GM12873 (cell line): Measurements from ENCODE around the gene NFIA.

Experiments
- TF ChIP-seq, protein P1 (sequence below): IDR thresholded peaks from 2 replicates; pipeline ENCODE4 v1.5.1; 2012; ENCODE audit warnings: low read depth, mild to moderate bottlenecking, moderate library complexity, low read length, control low read depth; ENCODE audit not compliant: insufficient read depth; ENCODE audit errors: missing control alignments

NFIA gene

DNA sequence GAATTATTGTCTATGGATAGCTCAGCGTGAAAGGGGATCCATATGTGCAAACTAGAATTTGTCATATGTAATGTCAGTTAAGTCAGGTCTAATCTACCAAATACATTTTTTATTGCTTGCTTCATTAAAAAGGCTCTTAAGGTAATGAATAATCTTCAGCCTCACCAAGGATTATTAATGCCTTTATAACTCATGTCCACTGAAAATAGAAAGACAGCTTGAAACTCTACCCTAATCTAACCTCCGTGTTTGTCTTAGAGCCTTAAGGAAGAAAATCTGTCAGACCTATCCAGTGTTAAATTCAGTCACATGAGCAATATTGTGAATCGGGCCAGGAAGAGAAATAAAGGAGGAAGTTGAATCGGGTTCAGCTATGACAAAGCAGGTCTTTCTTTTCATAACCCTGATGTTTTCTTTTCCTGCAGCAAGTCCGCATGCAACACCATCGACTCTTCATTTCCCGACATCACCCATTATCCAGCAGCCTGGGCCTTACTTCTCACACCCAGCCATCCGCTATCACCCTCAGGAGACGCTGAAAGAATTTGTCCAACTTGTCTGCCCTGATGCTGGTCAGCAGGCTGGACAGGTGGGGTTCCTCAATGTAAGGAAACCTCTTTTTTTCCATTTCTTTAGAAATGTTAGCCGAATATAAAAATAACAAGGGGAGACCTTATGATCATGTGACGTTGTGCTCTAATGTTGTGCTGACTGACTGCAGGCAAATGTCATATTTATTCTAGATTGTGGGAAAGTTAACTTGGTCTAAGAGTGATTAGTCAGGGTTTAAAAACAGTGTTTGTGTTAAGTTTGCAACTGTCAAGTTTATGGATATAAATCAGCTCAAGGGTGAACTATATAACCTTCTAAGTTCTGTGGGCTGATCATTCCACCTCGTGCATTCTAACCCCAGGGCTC is 321.6 kb downstream of the NFIA start:
- TF ChIP-seq, protein P1, sequence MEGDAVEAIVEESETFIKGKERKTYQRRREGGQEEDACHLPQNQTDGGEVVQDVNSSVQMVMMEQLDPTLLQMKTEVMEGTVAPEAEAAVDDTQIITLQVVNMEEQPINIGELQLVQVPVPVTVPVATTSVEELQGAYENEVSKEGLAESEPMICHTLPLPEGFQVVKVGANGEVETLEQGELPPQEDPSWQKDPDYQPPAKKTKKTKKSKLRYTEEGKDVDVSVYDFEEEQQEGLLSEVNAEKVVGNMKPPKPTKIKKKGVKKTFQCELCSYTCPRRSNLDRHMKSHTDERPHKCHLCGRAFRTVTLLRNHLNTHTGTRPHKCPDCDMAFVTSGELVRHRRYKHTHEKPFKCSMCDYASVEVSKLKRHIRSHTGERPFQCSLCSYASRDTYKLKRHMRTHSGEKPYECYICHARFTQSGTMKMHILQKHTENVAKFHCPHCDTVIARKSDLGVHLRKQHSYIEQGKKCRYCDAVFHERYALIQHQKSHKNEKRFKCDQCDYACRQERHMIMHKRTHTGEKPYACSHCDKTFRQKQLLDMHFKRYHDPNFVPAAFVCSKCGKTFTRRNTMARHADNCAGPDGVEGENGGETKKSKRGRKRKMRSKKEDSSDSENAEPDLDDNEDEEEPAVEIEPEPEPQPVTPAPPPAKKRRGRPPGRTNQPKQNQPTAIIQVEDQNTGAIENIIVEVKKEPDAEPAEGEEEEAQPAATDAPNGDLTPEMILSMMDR, result no peak

DNA sequence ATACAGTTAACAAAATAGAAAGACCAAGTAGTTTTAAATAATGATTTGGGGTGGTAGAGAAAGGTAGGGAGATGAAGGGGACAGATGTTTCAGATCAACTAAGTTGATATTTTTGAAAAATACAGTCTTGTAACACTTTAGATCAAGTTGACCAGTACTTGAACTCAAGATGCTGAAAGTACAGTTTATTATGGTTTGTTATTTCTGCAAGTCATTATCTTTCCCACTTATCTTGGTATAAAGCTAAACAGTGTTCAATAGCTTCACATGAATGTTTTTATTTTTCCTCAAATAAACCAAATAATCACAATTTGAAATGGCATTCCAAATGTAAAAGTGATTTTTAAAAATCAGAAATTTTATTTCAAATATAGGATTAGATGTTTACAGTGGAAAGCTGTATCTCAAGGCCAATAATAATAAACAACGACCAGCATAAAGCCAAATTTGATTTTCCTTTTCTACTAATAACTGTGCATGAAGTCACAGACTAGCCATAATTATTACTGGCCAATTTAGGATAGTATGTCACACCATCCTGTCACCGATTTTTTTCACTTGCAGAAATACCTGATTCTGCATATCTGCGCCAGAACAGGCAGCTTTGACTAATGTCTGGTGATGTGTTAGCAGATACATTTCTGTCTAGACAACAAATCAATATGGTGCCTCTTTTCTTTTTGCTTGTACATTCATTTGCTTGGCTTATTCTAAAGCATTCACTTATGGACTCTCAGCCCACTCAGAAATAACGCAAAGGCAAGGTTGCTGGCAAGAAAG is 322.4 kb downstream of the NFIA start:
- TF ChIP-seq, protein P1, result no peak

DNA sequence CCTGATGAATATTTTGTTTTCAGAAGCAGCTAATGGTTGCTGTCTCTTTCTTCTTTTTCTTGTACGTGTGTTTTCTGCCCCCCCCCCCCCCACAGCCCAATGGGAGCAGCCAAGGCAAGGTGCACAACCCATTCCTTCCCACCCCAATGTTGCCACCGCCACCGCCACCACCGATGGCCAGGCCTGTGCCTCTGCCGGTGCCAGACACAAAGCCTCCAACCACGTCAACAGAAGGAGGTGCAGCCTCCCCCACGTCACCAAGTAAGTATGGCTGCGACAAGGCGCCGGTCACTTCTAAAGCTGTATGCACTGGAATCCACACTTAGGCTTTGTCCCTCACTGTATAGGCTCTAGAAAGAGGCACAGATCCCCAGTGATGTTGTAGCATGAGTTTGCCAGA is 324.1 kb downstream of the NFIA start:
- TF ChIP-seq, protein P1, result no peak

DNA sequence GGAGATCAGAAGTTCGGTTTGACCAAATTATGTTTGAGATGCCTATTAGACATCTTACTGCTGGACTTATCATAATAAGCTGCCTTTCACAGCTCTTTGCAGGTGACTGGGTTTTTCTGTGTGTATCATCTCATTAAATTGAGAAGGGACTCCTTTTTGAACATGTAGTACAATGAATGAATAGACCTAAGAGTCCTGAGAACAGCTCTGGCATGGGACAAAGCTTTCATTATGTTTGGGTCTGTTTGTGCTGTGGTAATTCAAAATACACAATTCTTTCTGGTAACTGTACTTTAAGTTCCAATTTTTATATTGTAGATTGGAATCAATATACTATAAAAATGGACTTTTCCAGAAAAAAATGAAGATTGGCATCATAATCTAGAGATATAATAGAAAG is 330.2 kb downstream of the NFIA start:
- TF ChIP-seq, protein P1, result no peak

DNA sequence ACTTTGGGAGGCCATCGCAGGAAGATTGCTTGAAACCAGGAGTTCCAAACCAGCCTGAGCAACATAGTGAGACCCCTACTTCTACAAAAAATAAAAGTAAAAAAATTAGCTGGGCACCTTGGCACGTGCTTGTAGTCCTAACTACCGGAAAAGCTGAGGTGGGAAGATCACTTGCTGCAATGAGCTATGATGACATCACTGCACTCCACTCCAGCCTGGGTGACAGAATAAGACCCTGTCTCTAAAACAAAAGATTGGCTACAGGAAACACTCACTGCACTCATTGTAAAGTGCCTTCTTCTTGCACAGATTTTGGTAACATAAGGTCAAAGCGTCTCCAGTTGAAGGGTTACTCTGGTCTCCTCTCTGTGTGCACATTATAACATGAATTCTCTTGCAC is 336.8 kb downstream of the NFIA start:
- TF ChIP-seq, protein P1, result no peak

DNA sequence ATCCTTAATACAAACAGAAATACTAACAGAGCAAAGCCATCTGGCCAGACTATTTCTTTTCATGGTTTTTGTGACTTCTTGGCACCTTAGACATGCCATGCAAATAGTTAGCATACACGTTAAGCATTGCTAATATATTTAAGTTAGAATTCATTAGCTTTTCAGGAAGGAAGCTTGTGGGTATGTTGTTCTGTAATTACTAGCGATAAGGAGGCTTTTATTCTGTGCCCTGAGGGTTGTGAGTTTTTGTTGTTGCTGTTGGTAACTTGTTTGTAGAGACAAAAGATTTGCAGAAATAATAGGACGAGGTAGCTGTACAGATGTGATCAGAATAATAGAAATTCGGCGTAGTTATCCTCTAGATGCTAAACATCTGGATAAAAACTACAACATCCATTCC is 337.3 kb downstream of the NFIA start:
- TF ChIP-seq, protein P1, result no peak

DNA sequence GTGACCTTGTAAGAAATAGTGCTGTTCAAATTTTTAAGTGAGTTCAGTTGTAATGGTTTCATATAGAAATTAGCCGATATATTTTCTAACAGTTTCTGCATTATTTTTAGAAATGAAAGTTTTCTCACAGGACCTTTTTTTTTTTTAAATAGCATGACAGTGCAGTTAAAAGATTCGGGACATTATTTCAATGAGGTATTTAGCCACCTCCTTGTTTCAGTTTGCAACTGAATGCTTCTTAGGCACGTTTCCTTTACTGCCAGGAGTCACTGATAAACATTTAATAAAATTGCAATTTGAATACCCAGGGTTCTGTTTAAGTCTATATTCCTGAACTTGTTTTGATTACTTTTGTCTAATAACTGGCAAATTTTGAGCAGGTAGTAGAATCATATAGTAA is 337.9 kb downstream of the NFIA start:
- TF ChIP-seq, protein P1, result no peak
